ENCODE results near the gene ASIP.

GRCh38 chr20:34220561-34220960 is 20.7 kb upstream of the ASIP start:
- TF ChIP-seq, protein P1, sequence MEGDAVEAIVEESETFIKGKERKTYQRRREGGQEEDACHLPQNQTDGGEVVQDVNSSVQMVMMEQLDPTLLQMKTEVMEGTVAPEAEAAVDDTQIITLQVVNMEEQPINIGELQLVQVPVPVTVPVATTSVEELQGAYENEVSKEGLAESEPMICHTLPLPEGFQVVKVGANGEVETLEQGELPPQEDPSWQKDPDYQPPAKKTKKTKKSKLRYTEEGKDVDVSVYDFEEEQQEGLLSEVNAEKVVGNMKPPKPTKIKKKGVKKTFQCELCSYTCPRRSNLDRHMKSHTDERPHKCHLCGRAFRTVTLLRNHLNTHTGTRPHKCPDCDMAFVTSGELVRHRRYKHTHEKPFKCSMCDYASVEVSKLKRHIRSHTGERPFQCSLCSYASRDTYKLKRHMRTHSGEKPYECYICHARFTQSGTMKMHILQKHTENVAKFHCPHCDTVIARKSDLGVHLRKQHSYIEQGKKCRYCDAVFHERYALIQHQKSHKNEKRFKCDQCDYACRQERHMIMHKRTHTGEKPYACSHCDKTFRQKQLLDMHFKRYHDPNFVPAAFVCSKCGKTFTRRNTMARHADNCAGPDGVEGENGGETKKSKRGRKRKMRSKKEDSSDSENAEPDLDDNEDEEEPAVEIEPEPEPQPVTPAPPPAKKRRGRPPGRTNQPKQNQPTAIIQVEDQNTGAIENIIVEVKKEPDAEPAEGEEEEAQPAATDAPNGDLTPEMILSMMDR (IDR thresholded peaks at IDR 0.05; ENCODE audit: low read depth, low read length, poor library complexity, severe bottlenecking), result no peak
- no peak for TF ChIP-seq EZH2phosphoT487 (IDR thresholded peaks at IDR 0.05; ENCODE audit: borderline replicate concordance, low read length)

Data from DOHH2 (cell line).